ENCODE data around the gene RXRG.

The RXRG gene
- 0 to 0.13 (median 0) reads per million in 9 experiments for total RNA-seq

GRCh38 chr1:165444897-165445370 is at the start of gene RXRG:
Gene RXRG, minus strand, starts transcription at chr1:165445126. Its CDS starts 233 bp downstream, at chr1:165444893.
- Mint-ChIP-seq H3K36me3 (ENCODE audit: insufficient read depth) (no peaks in the 10 kb centered on the region), H3K27me3 (peaks cover 6 to 44% of the 10 kb centered on the region in 2 donors), H3K27ac (no peak within 1 kb of the TSS), H3K9me3 (no peaks in the 10 kb centered on the region), H3K4me1 (ENCODE audit: low read depth in 2 of 2) (no peaks in the 10 kb centered on the region), H3K4me3 (no peak within 1 kb of the TSS)
- no peak for DNase-seq
- peak; percentile 41 for ATAC-seq (replicated peaks)

DNA sequence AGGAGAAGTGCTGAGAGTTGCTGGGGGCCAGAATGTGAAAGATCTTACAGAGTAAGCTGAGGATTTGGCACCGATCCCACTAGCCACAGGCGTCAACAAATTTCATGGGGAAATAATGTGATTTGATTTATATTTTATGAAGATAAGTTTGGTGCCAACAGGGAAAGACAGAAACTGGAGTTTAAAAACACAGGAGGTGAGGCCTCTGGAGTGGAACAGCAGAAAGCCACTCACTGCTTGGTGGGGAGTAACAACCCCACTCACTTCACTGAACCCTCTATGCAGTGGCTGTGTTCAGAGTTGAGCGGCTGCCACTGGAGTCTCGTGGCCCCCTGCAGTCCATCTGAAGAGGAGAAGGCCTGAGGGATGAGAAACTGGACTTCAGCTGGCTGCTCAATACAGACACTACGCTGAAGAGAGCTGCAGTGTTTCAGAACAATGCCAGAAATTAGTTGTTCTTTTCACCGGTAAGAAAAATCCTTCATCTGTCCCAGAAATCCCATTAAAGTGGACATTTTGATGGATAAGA is 48.0 kb upstream of the RXRG start:
- Mint-ChIP-seq H3K9me3 (no peaks in the 10 kb centered on the region), H3K4me1 (ENCODE audit: low read depth in 2 of 2) (no peaks in the 10 kb centered on the region), H3K27me3 (peaks cover 31 to 47% of the 10 kb centered on the region in 2 donors), H3K36me3 (ENCODE audit: insufficient read depth) (no peaks in the 10 kb centered on the region), H3K27ac (no peak overlapping the region), H3K4me3 (no peak overlapping the region)
- ATAC-seq (replicated peaks) (no peak), DNase-seq (no peak)

- Mint-ChIP-seq H3K27me3 (peaks cover 31 to 48% of the 10 kb centered on the region in 2 donors), H3K27ac (no peak overlapping the region), H3K36me3 (ENCODE audit: insufficient read depth) (no peaks in the 10 kb centered on the region), H3K4me3 (no peak overlapping the region), H3K4me1 (ENCODE audit: low read depth in 2 of 2) (no peaks in the 10 kb centered on the region), H3K9me3 (no peaks in the 10 kb centered on the region)
- ATAC-seq (replicated peaks) (no peak), DNase-seq (no peak)
Observed at GRCh38 chr1:165490175-165490574, 45.2 kb upstream of the RXRG start.

GRCh38 chr1:165487921-165488320 is 43.0 kb upstream of the RXRG start:
- no peaks in the 10 kb centered on the region for H3K36me3 Mint-ChIP-seq (ENCODE audit: insufficient read depth)

DNA sequence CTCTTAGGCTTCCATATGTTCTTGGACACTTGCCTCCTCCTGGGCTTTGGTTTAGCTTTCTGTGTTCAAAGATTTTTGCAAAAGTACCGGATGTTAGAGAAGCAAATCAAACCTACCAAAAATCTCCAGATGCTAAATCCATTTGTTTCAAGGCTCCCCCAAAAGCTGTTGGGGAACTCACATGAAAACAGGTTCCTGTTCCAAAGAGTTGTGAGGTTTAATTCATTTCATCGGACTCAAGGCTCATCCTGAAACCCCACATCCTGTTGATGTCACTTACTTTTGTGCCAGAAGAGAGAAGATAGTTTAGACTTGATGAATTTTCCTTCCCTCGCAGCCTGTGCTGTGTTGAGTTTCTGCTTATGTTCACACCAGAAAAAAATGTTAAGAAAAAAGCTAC is 41.7 kb upstream of the RXRG start:
- Mint-ChIP-seq H3K4me1 (ENCODE audit: low read depth in 2 of 2) (peaks cover 5 to 7% of the 10 kb centered on the region in 2 donors), H3K36me3 (ENCODE audit: insufficient read depth) (no peaks in the 10 kb centered on the region)

More at GRCh38 chr1:165487921-165488320, 43.0 kb upstream of the RXRG start:
- no peak for ATAC-seq (replicated peaks)
- Mint-ChIP-seq H3K9me3 (no peaks in the 10 kb centered on the region), H3K27me3 (peaks cover 25 to 34% of the 10 kb centered on the region in 2 donors), H3K4me1 (ENCODE audit: low read depth in 2 of 2) (no peaks in the 10 kb centered on the region), H3K4me3 (no peak overlapping the region), H3K27ac (no peak overlapping the region)
- DNase-seq: no peak

GRCh38 chr1:165485716-165486115 is 40.8 kb upstream of the RXRG start:
- Mint-ChIP-seq H3K36me3 (ENCODE audit: insufficient read depth) (no peaks in the 10 kb centered on the region), H3K27ac (no peak overlapping the region), H3K4me1 (ENCODE audit: low read depth in 2 of 2) (peaks cover 5 to 7% of the 10 kb centered on the region in 2 donors), H3K27me3 (peaks cover 38 to 45% of the 10 kb centered on the region in 2 donors), H3K4me3 (no peak overlapping the region), H3K9me3 (no peaks in the 10 kb centered on the region)
- ATAC-seq (replicated peaks) (no peak), DNase-seq (no peak)

More for the DNA sequence above, 41.7 kb upstream of the RXRG start:
- Mint-ChIP-seq H3K4me3 (no peak overlapping the region), H3K9me3 (no peaks in the 10 kb centered on the region), H3K27ac (no peak overlapping the region), H3K27me3 (peaks cover 33 to 36% of the 10 kb centered on the region in 2 donors)
- ATAC-seq (replicated peaks) (no peak), DNase-seq (no peak)

DNA sequence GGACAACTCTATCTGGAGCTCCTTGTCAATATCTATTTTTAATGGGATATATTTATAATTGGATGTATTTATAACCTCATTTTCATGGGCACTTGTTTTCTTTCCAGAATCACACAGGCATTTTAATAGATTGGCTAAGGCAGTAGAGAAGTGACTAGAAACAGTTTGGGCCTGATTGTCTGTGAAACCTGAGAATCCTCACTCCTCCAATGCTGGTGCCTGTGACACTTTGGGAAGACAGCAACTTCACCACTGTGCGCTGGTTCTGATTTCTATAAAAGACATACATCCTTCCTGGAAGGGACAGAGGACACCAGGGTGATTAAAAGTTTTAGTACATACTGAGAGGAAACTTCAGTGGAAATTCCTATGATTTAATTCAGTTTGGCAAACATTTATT is 39.6 kb upstream of the RXRG start:
- DNase-seq (no peak), ATAC-seq (replicated peaks) (no peak)
- peaks cover 35 to 47% of the 10 kb centered on the region in 2 donors for H3K27me3 Mint-ChIP-seq
- peaks cover 5 to 7% of the 10 kb centered on the region in 2 donors for H3K4me1 Mint-ChIP-seq (ENCODE audit: low read depth in 2 of 2)
- no peaks in the 10 kb centered on the region for H3K9me3 Mint-ChIP-seq
- H3K4me3 Mint-ChIP-seq: no peak overlapping the region
- H3K27ac Mint-ChIP-seq: no peak overlapping the region
- H3K36me3 Mint-ChIP-seq (ENCODE audit: insufficient read depth): no peaks in the 10 kb centered on the region

GRCh38 chr1:165483412-165483811 is 38.5 kb upstream of the RXRG start:
- Mint-ChIP-seq H3K9me3 (no peaks in the 10 kb centered on the region), H3K4me3 (no peak overlapping the region), H3K27me3 (peaks cover 41 to 50% of the 10 kb centered on the region in 2 donors), H3K36me3 (ENCODE audit: insufficient read depth) (no peaks in the 10 kb centered on the region), H3K4me1 (ENCODE audit: low read depth in 2 of 2) (peaks cover 5 to 7% of the 10 kb centered on the region in 2 donors), H3K27ac (no peak overlapping the region)
- ATAC-seq (replicated peaks) (no peak), DNase-seq (no peak)

DNA sequence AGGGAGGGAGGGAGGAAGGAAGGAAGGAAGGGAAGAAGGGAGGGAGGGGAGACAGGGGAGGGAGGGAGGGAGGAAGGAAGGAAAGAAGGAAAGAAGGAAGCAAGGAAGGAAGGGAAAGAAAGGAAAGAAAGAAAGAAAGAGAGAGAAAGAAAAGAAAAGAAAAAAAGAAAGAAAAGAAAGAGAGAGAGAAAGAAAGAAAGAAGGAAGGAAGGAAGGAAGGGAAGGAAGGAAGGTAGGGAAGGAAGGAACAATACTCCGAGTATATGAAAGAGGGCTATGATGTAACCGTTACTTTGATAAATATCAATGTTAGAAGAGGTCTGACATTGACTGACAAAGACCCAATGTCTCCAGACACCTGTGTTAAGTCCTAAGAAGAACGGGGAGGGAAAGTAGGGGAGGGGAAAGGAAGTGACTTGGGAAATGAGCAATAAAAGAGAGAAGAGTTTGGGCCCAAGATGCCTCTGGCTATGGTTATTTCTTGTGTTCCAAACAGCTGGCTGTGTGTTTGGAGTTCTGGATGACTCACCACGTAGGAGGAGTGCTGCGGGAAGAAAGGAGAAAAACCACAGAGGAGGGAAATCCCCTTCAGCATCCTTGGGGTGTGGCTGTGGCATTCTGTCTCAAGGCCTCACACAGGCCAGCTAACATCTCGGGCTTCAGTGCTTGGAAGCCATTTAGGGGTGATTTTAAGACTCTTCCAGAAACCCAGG is 37.0 kb upstream of the RXRG start:
- Mint-ChIP-seq H3K4me1 (ENCODE audit: low read depth in 2 of 2) (peaks cover 5 to 7% of the 10 kb centered on the region in 2 donors), H3K9me3 (no peaks in the 10 kb centered on the region), H3K4me3 (no peak overlapping the region), H3K36me3 (ENCODE audit: insufficient read depth) (no peaks in the 10 kb centered on the region), H3K27ac (no peak overlapping the region), H3K27me3 (peaks cover 38 to 43% of the 10 kb centered on the region in 2 donors)
- DNase-seq (no peak), ATAC-seq (replicated peaks) (no peak)

- Mint-ChIP-seq H3K4me3 (no peak overlapping the region), H3K36me3 (ENCODE audit: insufficient read depth) (no peaks in the 10 kb centered on the region), H3K27me3 (peaks cover 34 to 58% of the 10 kb centered on the region in 2 donors), H3K27ac (no peak overlapping the region), H3K4me1 (ENCODE audit: low read depth in 2 of 2) (peaks cover 0 to under 1% of the 10 kb centered on the region in 2 donors), H3K9me3 (no peaks in the 10 kb centered on the region)
- DNase-seq: no peak
- ATAC-seq (replicated peaks): no peak
Observed at GRCh38 chr1:165476776-165477175, 31.9 kb upstream of the RXRG start.

- peaks cover 38 to 54% of the 10 kb centered on the region in 2 donors for H3K27me3 Mint-ChIP-seq
- ATAC-seq (replicated peaks) (no peak), DNase-seq (no peak)
- H3K4me1 Mint-ChIP-seq (ENCODE audit: low read depth in 2 of 2): no peaks in the 10 kb centered on the region
- H3K4me3 Mint-ChIP-seq: no peak overlapping the region
- H3K36me3 Mint-ChIP-seq (ENCODE audit: insufficient read depth): no peaks in the 10 kb centered on the region
- no peaks in the 10 kb centered on the region for H3K9me3 Mint-ChIP-seq
- no peak overlapping the region for H3K27ac Mint-ChIP-seq
Observed at GRCh38 chr1:165474196-165474595, 29.3 kb upstream of the RXRG start.

DNA sequence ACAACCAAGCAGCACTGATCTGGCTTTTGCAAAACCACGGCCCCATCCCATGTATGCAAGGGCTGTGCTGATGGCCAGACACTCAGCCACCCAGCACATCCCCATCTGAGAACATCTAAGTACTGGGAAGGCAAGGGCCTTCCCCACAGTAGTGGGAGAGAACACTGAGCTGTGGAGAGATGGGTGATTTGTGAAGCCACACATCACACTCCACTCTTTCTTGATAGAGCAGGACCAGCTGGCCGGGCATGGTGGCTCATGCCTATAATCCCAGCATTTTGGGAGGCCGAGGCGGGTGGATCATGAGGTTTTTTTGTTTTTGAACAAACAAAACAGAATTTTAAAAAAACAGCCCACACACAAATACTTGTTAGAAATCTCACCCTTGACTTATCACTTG is 28.2 kb upstream of the RXRG start:
- Mint-ChIP-seq H3K27me3 (peaks cover 39 to 58% of the 10 kb centered on the region in 2 donors), H3K4me1 (ENCODE audit: low read depth in 2 of 2) (no peaks in the 10 kb centered on the region), H3K27ac (no peak overlapping the region), H3K9me3 (no peaks in the 10 kb centered on the region), H3K36me3 (ENCODE audit: insufficient read depth) (no peaks in the 10 kb centered on the region), H3K4me3 (no peak overlapping the region)
- DNase-seq: no peak
- no peak for ATAC-seq (replicated peaks)

GRCh38 chr1:165468726-165469249 is 23.9 kb upstream of the RXRG start:
- no peak for ATAC-seq (replicated peaks)
- peaks cover 41 to 65% of the 10 kb centered on the region in 2 donors for H3K27me3 Mint-ChIP-seq
- no peaks in the 10 kb centered on the region for H3K9me3 Mint-ChIP-seq
- no peaks in the 10 kb centered on the region for H3K36me3 Mint-ChIP-seq (ENCODE audit: insufficient read depth)
- H3K27ac Mint-ChIP-seq: no peak overlapping the region
- no peak overlapping the region for H3K4me3 Mint-ChIP-seq
- no peaks in the 10 kb centered on the region for H3K4me1 Mint-ChIP-seq (ENCODE audit: low read depth in 2 of 2)
- DNase-seq: no peak

DNA sequence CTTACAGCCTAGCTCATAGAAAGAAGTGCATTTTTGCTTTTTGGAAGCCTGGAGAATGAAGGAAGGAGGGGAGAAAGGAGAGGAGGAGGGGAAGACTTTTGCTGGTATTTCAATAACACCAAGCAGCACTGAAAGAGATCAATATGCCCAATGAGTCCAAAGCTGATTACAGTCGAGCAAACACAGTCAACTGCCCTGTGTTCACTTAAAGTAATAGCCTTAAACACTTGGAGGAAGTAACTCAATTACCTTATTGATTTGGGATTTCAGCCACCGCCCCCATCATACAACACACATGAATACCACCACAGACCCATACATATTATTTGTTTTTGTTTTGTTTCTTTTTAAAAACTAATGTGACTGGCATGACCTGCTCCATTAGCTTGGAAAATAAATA is 23.3 kb upstream of the RXRG start:
- ATAC-seq (replicated peaks) (no peak), DNase-seq (no peak)
- Mint-ChIP-seq H3K4me3 (no peak overlapping the region), H3K27ac (no peak overlapping the region), H3K27me3 (peaks cover 41 to 59% of the 10 kb centered on the region in 2 donors), H3K36me3 (ENCODE audit: insufficient read depth) (no peaks in the 10 kb centered on the region), H3K9me3 (no peaks in the 10 kb centered on the region), H3K4me1 (ENCODE audit: low read depth in 2 of 2) (no peaks in the 10 kb centered on the region)

Measured in effector memory CD8-positive, alpha-beta T cell (primary cell).